CD4-positive, alpha-beta T cell treated with Interleukin-2 at 100 ng/mL for 4 hours (primary cell): Measurements from ENCODE around the gene NUP153.

Experiments used
- DNase-seq: peaks from one replicate; pipeline ENCODE4 v3.0.0-alpha.2; 2020; ENCODE audit warnings: low spot score

Gene NUP153

GRCh38 chr6:17662585-17662984, 44.1 kb downstream of the NUP153 start:
- no peak for DNase-seq

DNA sequence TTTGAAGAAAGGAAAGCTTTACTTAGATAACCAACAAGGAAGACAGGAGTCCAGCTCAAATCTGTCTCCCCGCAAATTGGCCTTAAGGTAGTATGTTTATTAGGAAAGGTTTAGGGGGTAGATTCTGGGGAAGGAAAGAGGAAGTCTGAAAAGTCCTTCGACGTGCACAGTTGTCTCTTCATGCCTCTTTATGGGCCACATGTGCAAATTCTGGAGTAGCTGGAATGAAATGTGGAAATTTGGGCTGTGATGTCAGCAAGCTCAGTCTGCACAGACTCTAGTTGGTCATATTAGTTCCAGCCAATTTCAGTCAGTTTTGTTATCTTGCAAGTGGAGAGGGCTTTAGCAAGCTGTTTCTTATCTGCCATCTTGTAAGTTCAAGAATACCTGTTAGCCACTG, 50.1 kb downstream of the NUP153 start:
- no peak for DNase-seq

DNA sequence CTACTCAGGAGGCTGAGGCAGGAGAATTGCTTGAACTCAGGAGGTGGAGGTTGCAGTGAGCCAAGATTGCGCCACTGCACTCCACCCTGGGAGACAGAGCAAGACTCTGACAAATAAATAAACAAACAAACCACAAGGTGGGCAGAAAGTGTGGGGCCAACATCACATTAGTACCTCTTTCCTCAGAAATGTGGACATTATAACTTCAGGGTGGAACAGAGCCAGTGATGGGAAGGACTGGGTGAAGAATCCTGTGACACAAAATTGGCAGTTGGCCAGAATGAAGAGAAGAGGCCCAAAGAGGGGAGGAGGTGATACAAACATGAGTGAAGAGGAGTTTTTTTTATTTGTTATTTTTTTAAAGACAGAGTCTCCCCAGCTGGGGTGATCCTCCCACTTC, 50.6 kb downstream of the NUP153 start:
- DNase-seq = no peak

DNA sequence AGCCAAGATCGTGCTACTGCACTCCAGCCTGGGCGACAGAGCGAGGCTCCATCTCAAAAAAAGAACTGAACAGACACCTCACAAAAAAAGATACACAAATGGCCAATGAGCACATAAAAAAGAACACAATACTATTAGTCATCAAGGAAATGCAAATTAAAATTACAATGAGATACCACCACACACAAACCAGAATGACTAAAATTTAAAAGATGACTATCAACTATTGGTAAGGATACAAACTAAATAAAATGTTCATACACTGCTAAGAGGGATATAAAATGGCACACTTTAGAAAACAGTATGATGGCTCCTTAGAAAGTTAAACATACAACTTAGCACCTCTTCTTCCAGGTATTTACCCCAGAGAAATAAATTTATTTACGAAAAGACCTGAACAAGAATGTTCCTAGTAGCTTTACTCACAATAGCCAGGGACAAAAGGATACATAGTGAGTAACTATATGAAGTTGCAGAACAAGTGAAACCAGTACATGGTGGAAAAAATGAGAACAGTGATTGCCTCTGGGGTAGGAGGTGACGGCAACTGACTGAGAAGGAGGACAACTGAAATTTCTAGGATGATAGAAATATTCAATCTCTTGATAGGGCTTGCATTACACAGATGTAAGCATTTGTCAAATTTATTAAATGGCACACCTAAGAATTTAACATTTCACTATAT, 53.4 kb downstream of the NUP153 start:
- no peak for DNase-seq

- DNase-seq = no peak
These were observed 55.9 kb downstream of the NUP153 start for GRCh38 chr6:17650656-17651309.

GRCh38 chr6:17648745-17649144, 58.0 kb downstream of the NUP153 start:
- DNase-seq = no peak

DNA sequence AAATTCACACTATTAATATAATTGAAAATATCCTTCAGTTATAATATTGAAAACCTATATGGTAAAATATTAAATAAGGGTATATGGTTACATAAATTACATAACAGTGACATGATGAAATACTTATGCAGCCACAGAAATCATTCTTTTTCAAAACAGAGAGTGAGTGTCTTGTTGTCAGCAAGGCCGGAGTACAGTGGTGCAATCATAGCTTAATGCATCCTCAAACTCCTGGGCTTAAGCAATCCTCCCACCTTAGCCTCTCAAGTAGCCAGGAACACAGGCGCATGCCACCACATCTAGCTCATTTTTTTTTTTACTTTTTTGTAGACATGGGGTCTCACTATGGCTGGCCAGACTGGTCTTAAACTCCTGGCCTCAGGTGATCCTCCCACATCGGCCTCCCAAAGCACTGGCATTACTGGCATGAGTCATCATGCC, 66.2 kb downstream of the NUP153 start:
- no peak for DNase-seq

GRCh38 chr6:17638212-17638715, 68.5 kb downstream of the NUP153 start:
- no peak for DNase-seq

- no peak for DNase-seq
These were observed 71.2 kb downstream of the NUP153 start for GRCh38 chr6:17635568-17635967.

GRCh38 chr6:17633465-17634188, 73.1 kb downstream of the NUP153 start:
- DNase-seq = peak; percentile 49

- DNase-seq = peak; percentile 12
These were observed 73.8 kb downstream of the NUP153 start for GRCh38 chr6:17632934-17633333.

- no peak for DNase-seq
These were observed 76.1 kb downstream of the NUP153 start for GRCh38 chr6:17630511-17631073.

DNA sequence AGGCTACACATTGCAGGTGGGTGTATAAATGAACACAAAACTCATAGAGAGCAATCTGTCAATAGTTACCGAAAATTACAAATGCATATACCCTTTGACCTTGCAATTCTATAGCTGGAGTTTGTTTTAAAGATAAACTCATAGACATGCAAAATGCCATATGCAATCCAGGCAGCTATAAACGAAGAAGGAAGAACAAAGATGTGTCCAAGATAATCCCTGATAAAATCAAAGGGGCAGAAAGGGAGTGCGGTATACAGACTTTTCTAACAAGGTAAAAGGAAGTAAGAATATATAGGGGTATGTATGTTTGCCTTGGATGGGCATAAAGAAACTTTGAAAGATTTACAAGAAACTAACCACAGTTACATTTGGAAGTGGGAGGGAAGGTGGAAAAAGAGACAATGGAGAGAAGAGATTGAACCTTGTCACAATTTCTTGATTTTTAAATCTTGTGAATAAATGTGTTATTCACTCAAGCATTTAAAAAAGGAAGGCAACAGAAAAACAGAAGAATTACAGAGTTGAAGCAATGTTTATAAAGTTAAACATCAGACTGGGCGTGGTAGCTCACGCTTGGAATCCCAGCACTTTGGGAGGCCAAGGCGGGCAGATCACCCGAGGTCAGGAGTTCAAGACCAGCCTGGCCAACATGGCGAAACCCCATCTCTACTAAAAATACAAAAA, 76.8 kb downstream of the NUP153 start:
- DNase-seq = no peak

- no peak for DNase-seq
These were observed 77.9 kb downstream of the NUP153 start for GRCh38 chr6:17628873-17629272.

- no peak for DNase-seq
These were observed 82.3 kb downstream of the NUP153 start for GRCh38 chr6:17624396-17624795.

DNA sequence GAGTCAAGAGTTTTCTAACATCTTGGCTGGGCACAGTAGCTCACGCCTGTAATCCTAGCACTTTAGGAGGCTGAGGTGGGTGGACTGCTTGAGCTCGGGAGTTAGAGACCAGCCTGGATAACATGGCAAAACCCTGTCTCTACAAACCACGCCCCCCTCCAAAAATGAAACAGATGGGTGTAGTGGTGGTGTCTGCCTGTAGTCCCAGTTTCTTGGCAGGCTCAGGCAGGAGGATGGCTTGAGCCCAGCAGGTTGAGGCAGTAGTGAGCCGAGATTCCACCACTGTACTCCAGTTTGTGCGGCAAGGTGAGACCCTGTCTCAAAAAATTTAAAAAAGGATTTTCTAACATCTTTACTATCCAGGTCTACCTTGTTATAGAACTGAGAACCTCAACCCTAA, 84.6 kb downstream of the NUP153 start:
- DNase-seq = no peak

- DNase-seq = no peak
These were observed 85.7 kb downstream of the NUP153 start for GRCh38 chr6:17621003-17621402.

DNA sequence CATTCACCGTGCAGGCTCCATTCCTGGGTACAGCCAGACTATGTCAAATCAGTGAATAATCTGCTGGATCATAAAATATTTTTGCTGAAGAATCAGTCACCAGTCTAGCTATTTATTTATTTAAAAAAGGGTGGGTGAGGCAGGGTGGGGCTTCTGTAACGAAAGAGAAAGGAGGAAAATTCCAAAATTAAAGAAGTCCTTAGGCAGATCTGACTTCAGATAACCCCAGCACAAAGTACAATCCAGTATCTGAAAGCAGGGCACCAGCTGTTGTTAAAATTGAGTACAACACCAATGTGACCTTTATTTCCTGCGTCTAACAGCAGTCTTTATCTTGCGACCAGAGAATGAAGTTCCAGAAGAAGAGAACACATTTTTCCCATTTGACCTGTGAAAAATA, 90.9 kb downstream of the NUP153 start:
- DNase-seq = no peak

DNA sequence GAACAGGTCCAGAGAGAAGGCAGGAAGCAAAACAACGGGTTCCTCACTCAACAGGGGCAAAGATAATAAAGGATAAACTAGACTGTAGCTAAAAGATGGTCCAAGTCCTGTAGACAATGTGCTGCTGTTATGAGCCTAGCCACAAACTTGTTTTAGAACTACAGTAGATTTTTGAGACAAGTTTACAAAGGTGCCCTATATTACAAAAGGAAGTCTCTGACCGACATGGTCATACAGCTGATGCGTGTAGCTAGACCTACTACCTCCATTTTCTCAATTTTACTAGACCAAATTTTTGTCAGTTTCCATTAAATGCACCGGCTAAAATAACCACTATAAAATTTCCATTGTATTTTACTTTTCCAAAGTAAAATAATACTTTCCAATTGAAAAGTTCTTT, 94.7 kb downstream of the NUP153 start:
- DNase-seq = no peak

DNA sequence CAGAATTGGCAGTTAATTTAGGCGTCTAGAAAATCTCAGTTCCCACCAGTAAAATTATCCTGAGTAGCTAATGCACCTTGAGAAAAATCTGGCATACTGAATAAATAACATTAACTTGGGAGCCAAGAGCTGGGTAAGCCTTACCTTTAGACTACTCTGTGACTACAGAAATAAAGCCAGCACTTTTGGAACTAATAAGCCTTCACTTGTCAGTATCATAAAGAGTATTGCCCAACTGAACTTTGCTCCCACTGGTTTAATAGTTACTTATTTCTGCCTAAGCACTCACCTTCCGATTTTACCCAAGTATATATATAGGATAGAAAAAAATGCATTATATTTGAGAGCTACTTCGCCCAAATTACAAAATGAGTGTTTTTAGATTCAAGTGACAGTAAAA, 95.9 kb downstream of the NUP153 start:
- no peak for DNase-seq

- no peak for DNase-seq
These were observed 100.1 kb downstream of the NUP153 start for GRCh38 chr6:17606606-17607005.

DNA sequence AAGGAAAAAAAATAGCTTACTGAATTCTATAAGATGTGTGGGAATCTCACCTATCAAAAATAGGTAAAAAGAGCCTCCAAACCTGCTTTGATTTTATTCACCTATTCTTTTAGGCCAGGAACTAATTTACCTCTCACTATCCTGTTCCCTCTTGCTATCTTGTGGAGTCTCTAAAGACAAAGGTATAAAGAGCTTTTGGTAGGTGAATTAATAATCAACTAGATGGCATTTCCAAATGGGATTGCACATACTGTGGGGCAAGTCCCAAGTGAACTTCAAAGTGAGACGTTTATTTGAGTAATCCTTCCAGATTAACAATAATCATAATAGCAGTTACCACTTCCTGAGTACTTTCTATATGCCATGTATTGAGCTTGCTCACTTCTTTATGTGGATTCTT, 103.8 kb downstream of the NUP153 start:
- no peak for DNase-seq
